ENCODE results near the gene TAF7L.
"Not testable (repeated sequence)": the region's sequence is repeated elsewhere in the genome, so short reads cannot be mapped to it uniquely, and the experiment has no call there.

The TAF7L gene, protein sequence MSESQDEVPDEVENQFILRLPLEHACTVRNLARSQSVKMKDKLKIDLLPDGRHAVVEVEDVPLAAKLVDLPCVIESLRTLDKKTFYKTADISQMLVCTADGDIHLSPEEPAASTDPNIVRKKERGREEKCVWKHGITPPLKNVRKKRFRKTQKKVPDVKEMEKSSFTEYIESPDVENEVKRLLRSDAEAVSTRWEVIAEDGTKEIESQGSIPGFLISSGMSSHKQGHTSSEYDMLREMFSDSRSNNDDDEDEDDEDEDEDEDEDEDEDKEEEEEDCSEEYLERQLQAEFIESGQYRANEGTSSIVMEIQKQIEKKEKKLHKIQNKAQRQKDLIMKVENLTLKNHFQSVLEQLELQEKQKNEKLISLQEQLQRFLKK

DNA sequence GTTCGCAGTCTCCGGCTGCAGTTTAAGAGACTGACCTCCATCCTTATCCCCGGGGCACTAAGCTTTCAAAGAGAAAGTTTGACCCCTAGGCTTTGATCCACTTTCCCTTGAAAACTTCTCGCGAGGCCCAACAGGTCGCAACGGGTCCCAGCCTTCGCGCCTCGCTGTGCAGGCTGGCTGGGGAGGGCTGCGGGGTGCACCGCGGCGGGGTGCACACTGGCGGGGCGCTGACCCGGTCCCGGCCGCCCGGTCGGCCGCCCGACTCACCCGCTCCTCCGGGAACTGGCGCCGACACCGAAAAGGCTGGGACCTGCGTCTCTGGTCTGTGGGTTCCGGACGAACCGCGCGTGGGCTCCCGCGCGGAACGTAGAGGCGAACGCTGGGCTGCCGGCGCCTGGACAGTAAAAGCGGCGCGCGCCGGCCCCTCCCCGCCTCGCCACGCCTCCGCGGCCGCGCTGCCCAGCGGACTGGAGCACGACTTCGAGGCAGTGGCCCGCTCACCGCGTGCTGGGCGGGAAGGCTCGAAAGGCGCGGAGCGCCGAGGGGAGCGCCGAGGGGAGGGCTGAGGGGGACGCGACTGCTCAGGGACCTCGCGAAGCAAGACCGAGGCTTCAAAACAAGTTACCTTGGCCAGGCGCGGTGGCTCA, at the start of gene TAF7L:
TSS of gene TAF7L (minus strand) at position 378 of the 647 bp plus-strand sequence. CDS start 3,791 bp downstream, outside the sequence.
- no peak for DNase-seq

- no peak for DNase-seq
Measured at GRCh38 chrX:101337776-101338271, 46.7 kb upstream of the TAF7L start.

GRCh38 chrX:101334310-101334709, 43.2 kb upstream of the TAF7L start:
- not testable (repeated sequence) for DNase-seq

- not testable (repeated sequence) for DNase-seq
Measured at GRCh38 chrX:101326600-101326999, 35.5 kb upstream of the TAF7L start.

DNA sequence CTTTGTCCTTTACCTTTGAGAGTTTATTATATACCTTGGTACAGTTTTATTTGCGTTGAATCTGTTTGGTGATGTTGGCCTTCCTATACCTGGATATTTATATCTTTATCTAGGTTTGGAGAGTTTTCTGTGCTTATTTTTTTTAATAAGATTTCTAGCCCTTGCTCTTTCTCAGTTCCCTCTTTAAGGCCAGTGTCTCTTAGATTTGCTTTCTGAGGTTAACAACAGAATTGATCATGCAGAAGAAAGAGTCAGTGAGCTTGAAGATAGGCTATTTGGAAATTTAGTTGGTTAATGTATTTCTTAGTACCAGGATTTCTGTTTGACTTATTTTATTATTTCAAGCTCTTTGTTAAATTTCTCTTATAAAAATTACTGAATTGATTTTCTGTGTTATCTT, 12.7 kb upstream of the TAF7L start:
- no peak for DNase-seq

DNA sequence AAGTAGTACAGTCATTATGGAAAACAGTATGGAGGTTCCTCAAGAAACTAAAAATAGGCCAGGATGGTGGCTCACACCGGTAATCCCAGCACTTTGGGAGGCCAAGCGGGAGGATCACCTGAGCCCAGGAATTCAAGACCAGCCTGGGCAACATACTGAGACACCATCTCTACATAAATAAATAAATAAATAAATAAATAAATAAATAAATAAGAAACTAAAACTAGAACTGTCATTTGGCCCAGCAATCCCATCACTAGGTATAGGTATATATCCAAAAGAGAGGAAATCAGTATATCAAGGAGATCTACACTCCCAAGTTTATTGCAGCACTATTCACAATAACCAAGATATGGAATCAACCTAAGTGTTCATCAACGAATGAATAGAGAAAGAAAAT, 4.5 kb upstream of the TAF7L start:
- DNase-seq: not testable (repeated sequence)

GRCh38 chrX:101287402-101287801, 3.7 kb downstream of the TAF7L start:
- DNase-seq: no peak

- no peak for DNase-seq
Measured at GRCh38 chrX:101276238-101276637, 14.9 kb downstream of the TAF7L start.

GRCh38 chrX:101274198-101274597, 16.9 kb downstream of the TAF7L start:
- no peak for DNase-seq

DNA sequence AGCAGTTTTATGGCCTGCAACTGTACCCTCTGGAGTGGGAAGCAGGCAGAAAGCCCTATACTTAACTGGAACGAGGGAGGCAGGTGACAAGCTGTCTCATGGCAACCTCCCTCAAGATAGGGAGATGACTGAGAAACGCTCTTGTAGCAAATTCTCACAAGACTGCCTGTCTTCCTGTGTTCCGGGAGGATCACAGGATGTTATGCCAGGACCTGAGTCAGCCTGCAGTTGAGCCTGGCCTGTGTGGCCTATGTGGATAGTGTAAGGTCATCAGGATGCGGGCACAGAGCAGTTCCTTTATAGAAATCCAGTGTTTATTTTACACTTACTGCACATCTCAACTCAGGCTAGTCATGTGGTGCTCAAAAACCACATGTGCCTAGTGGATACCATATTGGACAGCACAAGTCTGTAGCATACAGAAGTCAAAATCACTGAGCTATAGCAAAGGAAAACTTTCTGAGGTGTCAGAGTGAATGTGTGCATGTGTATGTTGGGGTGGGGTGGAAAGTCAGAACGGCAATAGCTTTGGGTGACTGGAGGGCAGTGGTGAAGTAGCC, 25.2 kb downstream of the TAF7L start:
- DNase-seq: no peak

- no peak for DNase-seq
Measured at GRCh38 chrX:101263766-101264165, 27.4 kb downstream of the TAF7L start.

DNA sequence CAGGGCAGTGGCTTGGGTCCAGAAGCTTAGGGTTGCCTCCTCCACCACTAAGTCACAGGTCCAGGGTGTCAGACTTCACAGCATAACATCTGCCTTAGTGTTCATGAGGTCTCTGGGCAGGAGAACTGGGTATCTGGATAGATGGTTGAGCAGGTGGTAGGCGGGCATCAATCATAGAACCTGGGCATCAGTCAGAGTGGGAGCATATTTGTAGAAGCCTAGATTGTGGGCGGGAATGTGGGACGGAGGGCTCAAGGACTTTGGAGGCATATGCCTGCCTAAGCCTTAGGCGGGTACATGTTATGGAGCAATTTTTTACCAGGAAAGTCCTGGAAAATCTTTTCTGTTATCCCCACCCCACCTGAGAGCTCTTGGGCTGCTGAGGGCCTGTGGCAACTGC, 28.5 kb downstream of the TAF7L start:
- no peak for DNase-seq

DNA sequence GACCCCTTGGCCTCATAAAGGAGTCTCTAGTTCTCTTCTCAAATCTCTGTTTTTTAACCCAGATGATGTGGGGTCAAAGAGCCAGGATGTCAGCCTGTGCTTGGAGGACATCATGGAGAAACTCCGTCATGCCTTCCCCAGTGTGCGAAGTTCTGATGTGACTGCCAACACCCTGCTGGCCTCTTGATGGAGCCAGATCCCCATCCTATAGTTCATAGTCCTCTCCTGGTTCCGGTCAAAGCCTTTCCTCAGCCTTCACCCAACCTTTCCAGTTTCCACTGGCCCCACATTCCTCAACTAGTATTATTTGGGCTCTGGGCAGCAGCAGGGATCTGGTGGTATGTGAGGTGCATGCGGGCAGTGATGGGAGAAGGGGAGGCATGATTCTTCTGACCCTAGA, 30.7 kb downstream of the TAF7L start:
- no peak for DNase-seq

DNA sequence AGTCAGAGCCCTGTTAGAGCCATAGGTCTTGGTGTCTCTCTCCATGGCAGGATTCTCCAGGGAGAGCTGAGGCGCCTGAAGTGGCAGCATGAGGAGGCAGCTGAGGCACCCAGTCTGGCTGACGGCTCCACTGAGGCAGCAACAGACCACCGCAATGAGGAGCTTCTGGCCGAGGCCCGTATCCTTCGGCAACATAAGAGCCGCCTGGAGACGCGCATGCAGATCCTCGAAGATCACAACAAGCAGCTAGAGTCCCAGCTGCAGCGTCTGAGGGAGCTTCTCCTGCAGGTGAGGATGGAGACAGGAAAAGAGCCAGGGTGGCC, 32.9 kb downstream of the TAF7L start:
- DNase-seq: no peak

- DNase-seq: no peak
Measured at GRCh38 chrX:101257448-101258258, 33.5 kb downstream of the TAF7L start.

DNA sequence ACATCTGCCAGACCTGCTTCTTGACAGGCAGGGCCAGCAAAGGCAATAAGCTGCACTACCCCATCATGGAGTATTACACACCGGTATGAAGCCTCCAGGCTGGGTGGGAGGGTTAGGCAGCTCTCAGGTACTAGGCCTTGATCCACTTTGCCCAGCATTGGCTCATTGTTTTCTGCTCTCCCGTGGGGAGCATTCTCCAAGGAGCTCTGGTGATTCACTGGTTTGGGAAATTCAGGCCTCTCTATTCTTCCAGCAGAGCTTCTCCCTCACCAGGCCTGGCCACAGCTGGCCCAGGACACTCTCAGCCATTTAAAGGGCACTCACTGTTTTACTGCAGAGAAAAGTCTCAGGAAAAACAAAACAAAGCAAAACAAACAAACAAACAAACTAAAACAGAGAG, 38.5 kb downstream of the TAF7L start:
- DNase-seq: no peak

DNA sequence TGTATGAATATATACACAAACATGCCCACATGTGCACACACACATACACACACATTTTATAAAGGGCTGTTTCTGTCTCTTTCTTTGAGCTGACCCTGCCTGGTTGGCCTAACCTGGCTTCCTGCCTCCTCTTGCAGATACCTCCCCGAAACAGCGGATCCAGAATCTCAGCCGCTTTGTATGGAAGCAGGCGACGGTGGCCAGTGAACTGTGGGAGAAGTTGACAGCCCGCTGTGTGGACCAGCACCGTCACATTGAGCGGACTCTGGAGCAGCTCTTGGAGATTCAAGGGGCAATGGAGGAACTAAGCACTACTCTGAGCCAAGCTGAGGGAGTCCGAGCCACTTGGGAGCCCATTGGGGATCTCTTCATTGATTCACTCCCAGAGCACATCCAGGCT, 49.6 kb downstream of the TAF7L start:
- no peak for DNase-seq

DNA sequence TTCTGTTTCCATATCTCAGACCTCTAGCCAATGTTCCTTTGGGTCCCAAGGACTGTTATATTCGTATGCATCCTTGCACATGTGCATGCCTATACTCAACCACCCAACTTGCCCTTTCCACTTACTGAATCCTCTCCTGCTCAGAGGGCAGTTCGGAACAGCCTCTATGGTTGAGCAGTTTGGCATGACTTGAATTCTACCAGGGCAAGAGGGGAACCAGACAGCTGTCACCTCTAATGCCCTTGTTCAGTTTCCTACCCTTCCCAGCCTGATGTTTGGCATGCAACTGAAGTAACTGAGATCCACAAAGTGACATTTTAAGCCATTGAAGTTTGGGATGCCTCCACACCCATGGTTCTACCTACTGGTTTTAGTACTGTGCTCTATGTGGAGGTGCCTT, 54.1 kb downstream of the TAF7L start:
- DNase-seq: no peak

DNA sequence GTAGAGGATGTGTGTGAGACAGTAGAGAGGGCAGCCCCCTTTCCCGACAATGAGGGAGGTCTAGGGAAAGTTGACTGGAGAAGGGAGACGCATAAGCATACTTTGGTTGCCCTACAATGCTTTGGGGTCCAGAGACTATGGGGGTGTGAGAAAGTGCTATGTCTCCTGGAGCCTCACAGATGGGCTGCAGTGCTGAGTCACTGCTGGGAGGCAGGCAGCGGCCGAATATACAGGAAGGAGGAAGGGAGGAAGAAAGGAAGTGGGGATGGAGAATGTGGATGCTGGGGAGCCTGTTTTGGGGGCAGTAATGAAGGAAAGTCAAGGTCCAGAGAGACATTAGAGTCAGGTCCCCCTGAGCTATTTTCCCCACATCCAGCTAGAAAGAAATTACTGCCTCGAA, 58.8 kb downstream of the TAF7L start:
- DNase-seq: no peak

DNA sequence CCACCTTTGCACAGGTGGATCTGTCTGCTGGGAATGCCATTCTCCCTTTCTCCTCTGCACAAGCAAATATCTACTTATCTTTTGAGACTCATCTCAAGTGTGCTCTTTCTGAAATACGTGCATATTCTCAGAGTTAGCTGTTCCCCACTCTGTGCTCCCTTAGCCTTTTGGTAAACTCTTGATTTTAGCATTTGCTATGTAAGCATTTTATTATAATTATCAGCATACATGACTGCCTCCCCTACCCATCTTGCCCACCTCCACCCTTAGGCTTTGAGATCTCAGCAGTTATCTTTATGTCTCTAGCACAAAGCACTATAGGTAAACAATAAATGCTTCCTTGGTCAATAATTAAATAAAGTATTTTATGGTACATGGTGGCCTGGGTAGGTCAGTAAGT, 60.1 kb downstream of the TAF7L start:
- no peak for DNase-seq

DNA sequence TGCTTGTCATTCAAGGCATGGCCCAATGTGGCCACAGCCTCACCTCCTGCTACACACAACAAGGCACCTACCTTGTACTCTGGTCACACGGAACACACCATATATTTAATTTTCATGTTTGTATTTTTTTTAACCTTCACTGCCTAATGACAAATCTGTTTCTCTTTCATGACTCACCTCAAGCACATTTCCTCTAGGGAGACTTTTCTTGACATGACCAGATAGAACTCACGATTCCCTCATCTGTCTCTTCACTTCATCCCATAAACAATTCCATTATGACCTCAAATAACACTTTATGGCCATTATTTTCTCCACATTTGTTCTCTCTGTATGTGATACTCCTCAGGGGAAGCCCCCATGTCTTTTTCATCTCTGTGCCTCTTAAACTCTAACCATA, 60.5 kb downstream of the TAF7L start:
- DNase-seq: no peak

- no peak for DNase-seq
Measured at GRCh38 chrX:101229170-101229569, 62.0 kb downstream of the TAF7L start.

DNA sequence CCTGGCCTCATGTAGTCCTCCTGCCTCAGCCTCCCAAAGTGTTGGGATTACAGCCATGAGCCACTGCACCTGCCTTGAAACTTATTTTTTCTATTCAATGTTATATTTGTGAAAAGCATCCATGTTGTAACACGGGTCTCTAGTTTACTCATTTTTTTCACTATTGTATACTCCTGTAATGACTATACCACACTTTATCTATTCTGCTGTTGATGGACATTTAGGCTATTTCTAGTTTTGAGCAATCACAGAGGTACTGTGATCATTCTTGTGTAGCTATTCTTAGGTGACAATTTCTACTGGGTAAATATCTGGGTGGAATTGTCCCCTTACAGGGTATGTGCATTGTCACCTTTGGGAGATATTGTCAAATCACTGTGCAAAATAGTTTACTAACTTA, 67.9 kb downstream of the TAF7L start:
- no peak for DNase-seq
